IPS-NIHi7 (cell line): ENCODE results near the gene PIRT.

Source experiments
- DNase-seq: peaks from one replicate; pipeline ENCODE4 v3.0.0; 2012; ENCODE audit warnings: mixed read lengths; ENCODE audit errors: extremely low spot score

The PIRT gene

DNA sequence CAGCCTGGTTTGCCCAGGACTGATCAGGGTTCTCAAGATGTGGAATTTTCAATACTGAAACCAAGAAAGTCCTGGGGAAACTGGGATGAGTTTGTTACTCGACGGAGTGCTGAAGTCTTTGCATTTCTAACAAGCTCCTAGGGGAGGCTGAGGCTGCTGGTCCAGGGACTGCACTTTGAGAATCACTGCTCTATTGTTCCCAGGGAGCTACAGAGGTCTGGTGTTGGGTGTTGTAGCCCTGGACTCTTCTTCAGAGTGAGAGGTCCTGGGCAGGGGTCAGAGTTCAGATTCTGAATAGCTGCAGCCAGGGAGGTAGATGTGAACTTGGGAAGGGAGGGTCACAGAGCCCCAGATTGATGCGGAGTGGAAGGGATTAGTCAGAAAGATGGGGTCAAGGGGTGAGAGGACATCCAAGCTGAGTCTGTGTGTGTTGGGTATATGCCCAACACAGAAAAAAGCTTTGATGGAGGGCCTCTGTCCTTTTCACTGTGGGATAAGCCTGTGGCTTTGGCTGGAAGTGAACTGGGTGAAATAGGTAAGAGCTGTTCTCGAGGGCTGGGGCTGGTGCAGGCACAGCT is 48.1 kb downstream of the PIRT start:
- DNase-seq, result no peak

DNA sequence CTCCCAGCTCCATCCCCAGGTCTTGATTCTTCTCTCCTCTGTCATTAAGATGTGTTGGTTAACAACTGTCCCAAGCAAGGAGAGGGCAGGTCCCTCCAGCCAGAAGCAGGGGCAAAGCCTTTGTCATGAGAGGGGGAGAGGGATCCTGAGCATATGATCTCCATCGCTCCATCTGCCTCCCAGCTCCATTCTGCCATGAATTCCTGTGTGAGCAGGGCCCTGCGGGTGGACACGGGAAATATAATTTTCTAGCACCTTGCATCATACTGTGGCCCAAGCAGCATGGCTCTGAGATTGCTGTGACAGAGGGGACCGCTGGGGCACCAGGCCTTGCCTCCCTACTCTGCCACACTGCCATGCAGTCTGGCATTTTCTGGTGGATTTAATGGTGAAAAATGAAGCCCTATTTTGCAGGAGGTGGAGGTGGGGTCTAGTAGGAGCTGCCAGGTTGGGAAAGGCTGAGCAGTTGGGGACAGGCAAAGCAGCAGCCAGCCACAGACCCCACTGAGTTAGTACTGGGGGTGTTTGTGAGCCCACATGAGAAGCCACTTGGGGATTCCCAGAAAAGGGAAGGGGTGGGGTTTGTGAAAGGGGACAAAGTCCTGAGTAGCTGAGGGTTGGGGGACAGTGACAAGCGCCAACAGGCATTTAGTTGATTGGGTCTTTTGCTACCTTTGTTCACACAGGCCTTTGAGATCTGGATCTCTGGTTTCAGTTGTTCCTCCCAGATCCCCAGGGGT is 50.4 kb downstream of the PIRT start:
- DNase-seq, result no peak

GRCh38 chr17:10785295-10785694 is 52.6 kb downstream of the PIRT start:
- DNase-seq, result no peak

DNA sequence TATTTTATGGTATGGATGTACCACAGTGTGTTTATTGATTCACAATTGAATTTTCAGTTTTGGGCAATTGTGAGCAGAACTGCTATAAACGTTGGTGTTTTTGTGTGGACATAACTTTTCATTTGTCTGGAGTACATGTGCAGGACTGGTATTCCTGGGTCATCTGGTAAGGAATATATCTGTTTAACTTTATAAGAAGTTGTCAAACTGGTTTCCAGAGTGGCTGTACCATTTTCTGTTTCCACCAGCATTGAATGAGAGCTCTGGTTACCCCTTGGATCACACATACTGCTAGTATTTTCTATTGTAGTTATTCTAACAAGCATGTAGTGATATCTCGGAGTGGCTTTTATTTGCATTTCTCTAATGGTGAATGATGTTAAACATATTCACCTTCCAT is 58.3 kb downstream of the PIRT start:
- DNase-seq, result no peak

DNA sequence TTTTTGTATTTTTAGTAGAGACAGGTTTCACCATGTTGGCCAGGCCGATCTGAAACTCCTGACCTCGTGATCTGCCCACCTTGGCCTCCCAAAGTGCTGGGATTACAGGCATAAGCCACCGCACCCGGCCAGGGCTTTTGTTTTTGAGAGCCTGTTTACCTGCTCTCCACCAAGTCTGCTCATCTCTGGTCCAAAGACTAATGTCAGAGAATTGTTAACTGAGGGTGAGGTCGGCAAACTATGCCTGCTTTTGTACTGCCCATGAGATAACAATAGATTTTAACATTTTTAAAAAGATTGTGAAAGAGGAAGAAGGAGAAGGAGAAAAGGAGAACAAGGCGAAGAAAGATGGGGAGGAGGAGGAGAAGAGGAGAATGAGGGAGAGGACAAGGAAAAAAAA is 60.0 kb downstream of the PIRT start:
- no peak for DNase-seq

GRCh38 chr17:10777131-10777807 is 60.6 kb downstream of the PIRT start:
- DNase-seq, result no peak

DNA sequence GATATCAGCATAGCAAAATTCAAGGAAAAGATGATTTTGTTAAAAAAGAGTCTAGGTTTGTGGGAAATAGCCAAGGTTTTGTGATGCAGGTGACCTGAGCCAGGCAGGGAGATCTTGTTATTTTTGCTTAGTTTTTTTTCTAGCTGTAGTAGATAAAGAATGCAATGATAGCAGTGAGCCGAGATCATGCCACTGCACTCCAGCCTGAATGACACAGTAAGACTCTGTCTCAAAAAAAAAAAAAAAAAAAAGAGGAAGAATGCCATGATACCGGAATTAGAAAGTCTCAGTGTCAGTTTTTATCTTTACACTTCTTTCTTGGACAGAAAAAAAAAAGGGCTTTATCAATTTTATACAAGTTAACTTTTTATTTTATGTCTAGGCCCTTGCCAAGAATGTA is 61.5 kb downstream of the PIRT start:
- DNase-seq, result no peak

GRCh38 chr17:10775740-10776356 is 62.0 kb downstream of the PIRT start:
- no peak for DNase-seq

- no peak for DNase-seq
Measured at GRCh38 chr17:10775058-10775457, 62.8 kb downstream of the PIRT start.

GRCh38 chr17:10773391-10773790 is 64.5 kb downstream of the PIRT start:
- no peak for DNase-seq
